HEK293T (cell line): ENCODE measurements around the gene ASPG.

Experiments used
- CTCF ChIA-PET: fragments of 350-600 bp; formaldehyde crosslinking; extraction: SDS; loops from one replicate; lab custom pipeline; 2021; ENCODE audit warnings: antibody characterized with exemption, inconsistent platforms; lab: Yijun Ruan, JAX
- POLR2A ChIA-PET: fragments of 350-600 bp; formaldehyde crosslinking; extraction: SDS; loops from one replicate; lab custom pipeline; 2020; ENCODE audit warnings: antibody characterized with exemption, inconsistent platforms; lab: Yijun Ruan, JAX
- DNase-seq: peaks from one replicate; pipeline ENCODE4 v3.0.0; 2012; ENCODE audit warnings: mixed read lengths; ENCODE audit errors: extremely low spot score
- ARNT ChIP-seq: fragments of 450-650 bp; IDR thresholded peaks from 2 replicates; pipeline ENCODE4 v1.6.1; 2017; ENCODE audit warnings: mild to moderate bottlenecking
- BHLHE40 ChIP-seq: fragments of 450-650 bp; IDR thresholded peaks from 2 replicates; pipeline ENCODE4 v1.6.1; 2016; ENCODE audit warnings: mild to moderate bottlenecking, moderate library complexity, borderline replicate concordance
- CTBP1 ChIP-seq: fragments of 450-650 bp; IDR thresholded peaks from 2 replicates; pipeline ENCODE4 v1.6.1; 2016; ENCODE audit warnings: borderline replicate concordance
- ELF4 ChIP-seq: fragments of 450-650 bp; IDR thresholded peaks from 2 replicates; pipeline ENCODE4 v1.6.1; 2017; ENCODE audit warnings: antibody characterized with exemption
- FOXA1 ChIP-seq: fragments of 450-650 bp; IDR thresholded peaks from 2 replicates; pipeline ENCODE4 v1.6.1; 2016; ENCODE audit warnings: mild to moderate bottlenecking
- FOXK2 ChIP-seq: fragments of 450-650 bp; IDR thresholded peaks from 2 replicates; pipeline ENCODE4 v1.6.1; 2016; ENCODE audit warnings: mild to moderate bottlenecking
- FOXM1 ChIP-seq: fragments of 450-650 bp; IDR thresholded peaks from 2 replicates; pipeline ENCODE4 v1.6.1; 2017; ENCODE audit warnings: mild to moderate bottlenecking, borderline replicate concordance
- HDGF ChIP-seq: fragments of 450-650 bp; IDR thresholded peaks from 2 replicates; pipeline ENCODE4 v1.6.1; 2017; ENCODE audit warnings: antibody characterized with exemption, borderline replicate concordance
- L3MBTL2 ChIP-seq: fragments of 450-650 bp; conservative IDR thresholded peaks from 2 replicates; pipeline ENCODE4 v1.6.1; 2016; ENCODE audit warnings: mild to moderate bottlenecking
- LEF1 ChIP-seq: fragments of 450-650 bp; IDR thresholded peaks from 2 replicates; pipeline ENCODE4 v1.6.1; 2017; ENCODE audit warnings: mild to moderate bottlenecking, borderline replicate concordance
- NFRKB ChIP-seq: fragments of 450-650 bp; IDR thresholded peaks from 2 replicates; pipeline ENCODE4 v1.6.1; 2016; ENCODE audit warnings: mild to moderate bottlenecking, moderate library complexity
- SP1 ChIP-seq: fragments of 450-650 bp; IDR thresholded peaks from 2 replicates; pipeline ENCODE4 v1.6.1; 2017
- SUZ12 ChIP-seq: fragments of 450-650 bp; IDR thresholded peaks from 2 replicates; pipeline ENCODE4 v1.6.1; 2016; ENCODE audit warnings: mild to moderate bottlenecking
- TARDBP ChIP-seq: fragments of 450-650 bp; IDR thresholded peaks from 2 replicates; pipeline ENCODE4 v1.6.1; 2016
- ZNF384 ChIP-seq: fragments of 450-650 bp; IDR thresholded peaks from 2 replicates; pipeline ENCODE4 v1.6.1; 2016
- TF ChIP-seq, protein P1 (sequence below): fragments of 450-650 bp; IDR thresholded peaks from 2 replicates; pipeline ENCODE4 v1.6.1; 2016

Gene ASPG

GRCh38 chr14:104164041-104164440 is 78.5 kb downstream of the ASPG start:
- DNase-seq = no peak
- no peak for TF ChIP-seq FOXK2
- TF ChIP-seq CTBP1 = no peak
- no peak for TF ChIP-seq TARDBP
- TF ChIP-seq BHLHE40 = no peak
- no peak for TF ChIP-seq LEF1
- no peak for TF ChIP-seq ARNT
- POLR2A ChIA-PET = no interaction called here
- CTCF ChIA-PET = no interaction called here

GRCh38 chr14:104164512-104164911 is 79.0 kb downstream of the ASPG start:
- POLR2A ChIA-PET = no interaction called here
- CTCF ChIA-PET = no interaction called here

More at GRCh38 chr14:104164512-104164911, 79.0 kb downstream of the ASPG start:
- no peak for DNase-seq
- no peak for TF ChIP-seq FOXM1
- TF ChIP-seq LEF1 = no peak
- TF ChIP-seq ZNF384 = no peak
- TF ChIP-seq FOXA1 = no peak
- TF ChIP-seq HDGF = no peak
- TF ChIP-seq SUZ12 = no peak
- no peak for TF ChIP-seq ELF4
- TF ChIP-seq, protein P1, sequence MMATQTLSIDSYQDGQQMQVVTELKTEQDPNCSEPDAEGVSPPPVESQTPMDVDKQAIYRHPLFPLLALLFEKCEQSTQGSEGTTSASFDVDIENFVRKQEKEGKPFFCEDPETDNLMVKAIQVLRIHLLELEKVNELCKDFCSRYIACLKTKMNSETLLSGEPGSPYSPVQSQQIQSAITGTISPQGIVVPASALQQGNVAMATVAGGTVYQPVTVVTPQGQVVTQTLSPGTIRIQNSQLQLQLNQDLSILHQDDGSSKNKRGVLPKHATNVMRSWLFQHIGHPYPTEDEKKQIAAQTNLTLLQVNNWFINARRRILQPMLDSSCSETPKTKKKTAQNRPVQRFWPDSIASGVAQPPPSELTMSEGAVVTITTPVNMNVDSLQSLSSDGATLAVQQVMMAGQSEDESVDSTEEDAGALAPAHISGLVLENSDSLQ = no peak
- TF ChIP-seq SP1 = no peak
- TF ChIP-seq NFRKB = no peak
- TF ChIP-seq TARDBP = no peak
- no peak for TF ChIP-seq BHLHE40
- no peak for TF ChIP-seq L3MBTL2
- no peak for TF ChIP-seq ARNT
- no peak for TF ChIP-seq FOXK2
- TF ChIP-seq CTBP1 = no peak
